H1 (cell line): ENCODE results near the gene STK11.

Experiments
- FOSL1 ChIP-seq: IDR thresholded peaks from 2 replicates; pipeline ENCODE4 v1.6.1; 2011; ENCODE audit warnings: mild to moderate bottlenecking, low read depth, low read length, moderate library complexity; ENCODE audit not compliant: insufficient read depth
- RFX5 ChIP-seq: IDR thresholded peaks from 2 replicates; pipeline ENCODE4 v1.6.1; 2011; ENCODE audit warnings: low read depth, low read length, improper control_type of control experiment, borderline replicate concordance

DNA sequence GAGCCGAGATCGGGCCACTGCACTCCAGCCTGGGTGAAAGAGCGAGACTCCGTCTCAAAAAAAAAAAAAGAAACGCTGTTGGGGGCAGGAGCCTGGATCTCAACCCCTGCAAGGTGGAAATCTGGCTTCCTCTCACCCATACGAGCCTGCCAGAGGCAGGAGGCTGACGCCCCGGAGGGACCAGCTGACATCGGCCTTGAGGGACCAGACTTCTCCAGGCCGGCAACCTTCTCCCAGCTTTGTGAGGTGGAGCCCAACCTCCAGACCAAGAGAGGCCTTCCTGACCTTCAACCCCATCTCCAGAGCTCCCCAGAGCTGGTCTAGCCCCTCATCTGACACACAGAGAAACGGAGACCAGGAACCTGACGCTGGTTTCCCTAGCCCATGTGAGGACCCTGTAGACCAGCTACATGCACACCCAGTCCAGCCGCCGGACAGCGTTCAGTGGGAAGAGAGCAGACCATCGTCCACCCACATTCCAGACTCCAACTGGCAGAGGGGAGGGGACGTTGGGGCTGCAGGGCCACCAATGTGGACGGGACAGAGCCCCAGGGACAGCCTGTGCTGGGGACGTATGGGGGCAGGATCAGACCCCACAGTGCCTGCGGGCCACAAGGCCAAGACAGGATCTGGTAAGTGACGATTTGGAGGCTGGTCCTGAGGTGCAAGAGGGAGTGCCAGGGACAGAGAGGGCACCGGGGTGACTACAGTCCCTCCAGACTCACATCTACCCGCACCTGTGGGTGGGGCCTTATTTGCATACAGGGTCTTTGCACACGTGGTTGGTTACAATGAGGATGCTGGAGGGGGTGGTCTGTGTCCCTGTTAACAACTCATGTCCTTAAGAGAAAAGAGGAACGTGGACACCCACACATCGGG, 42.9 kb upstream of the STK11 start:
- TF ChIP-seq RFX5: no peak
- TF ChIP-seq FOSL1: no peak
